K562 (cell line): Measurements from ENCODE around the gene RASD1. TPM values are rescaled to one million over a fixed set of nuclear protein-coding genes. Genes with fewer than 3 reads are reported as not detected.
A peak's percentile ranks its signal among the peaks of the same experiment; 100 is the strongest.

ENCODE experiments used
- ATAC-seq: fragments of 200-7000 bp; cut with Tn5 transposase; 3 replicates; pipeline ENCODE4 v1.9.1; 2020; ENCODE audit warnings: moderate library complexity
- BruUV-seq: library from RNA; stranded (reverse); fragments of 400-500 nt; replicated peaks from 2 replicates; lab custom pipeline; 2021; lab: Mats Ljungman, UMichigan
- CTCF ChIA-PET: fragments of 300-600 bp; formaldehyde crosslinking; extraction: SDS; loops from one replicate; lab custom pipeline; 2021; ENCODE audit warnings: low intra/inter-chr PET ratio; lab: Yijun Ruan, JAX
- POLR2A ChIA-PET: fragments of 300-600, 350-650 bp; sonication (Branson Sonifier 250); formaldehyde crosslinking; extraction: SDS; loops from one replicate; lab custom pipeline; 2021; ENCODE audit warnings: antibody characterized with exemption, inconsistent platforms; lab: Yijun Ruan, JAX
- DNase-seq, 4 experiments: peaks; one replicate each; pipeline versions ENCODE4 v3.0.0 to v3.0.0-alpha.2; 2011 to 2018; ENCODE audit warnings: low spot score in 3 of 4, mixed read lengths in 3 of 4; ENCODE audit errors: extremely low read depth in 1 of 4
- FAIRE-seq: peaks from 2 replicates; lab custom pipeline; 2011; peaks lifted over from hg19 to GRCh38; lab: Jason Lieb, UNC
- H2AFZ ChIP-seq: 2 replicates; pipeline ENCODE4 v1.6.0; 2011; ENCODE audit warnings: low read depth, low read length, control low read depth, inconsistent platforms
- H3K27ac ChIP-seq: fragments of 200-600 bp; 3 replicates; pipeline ENCODE4 v1.8.0; 2011; ENCODE audit warnings: low read depth, mild to moderate bottlenecking, control low read depth, inconsistent platforms, low read length, moderate library complexity, mixed read lengths; ENCODE audit errors: extremely low read depth
- H3K27me3 ChIP-seq, 2 experiments: fragments of 300-600 bp in 1 of 2; 2 replicates in 1 of 2; 3 replicates in 1 of 2; pipeline versions ENCODE4 v1.6.0 to v1.8.0; 2011; ENCODE audit warnings: inconsistent platforms in 2 of 2, low read length in 2 of 2, mild to moderate bottlenecking in 1 of 2, mixed read lengths in 1 of 2, moderate library complexity in 1 of 2; ENCODE audit not compliant: control insufficient read depth in 2 of 2, insufficient read depth in 2 of 2
- H3K36me3 ChIP-seq: fragments of 300-600 bp; 3 replicates; pipeline ENCODE4 v1.8.0; 2011; ENCODE audit warnings: mild to moderate bottlenecking, low read length, inconsistent platforms; ENCODE audit not compliant: control insufficient read depth, insufficient read depth
- H3K4me1 ChIP-seq, 2 experiments: fragments of 200-600 bp in 1 of 2; replicated peaks in 1 of 2; 2 replicates in 1 of 2; 3 replicates in 1 of 2; pipeline versions ENCODE4 v1.5.1 to v1.8.0; 2011; ENCODE audit warnings: inconsistent platforms in 2 of 2, low read length in 2 of 2, mild to moderate bottlenecking in 1 of 2, mixed read lengths in 1 of 2, moderate library complexity in 1 of 2; ENCODE audit not compliant: control insufficient read depth in 2 of 2, insufficient read depth in 2 of 2
- H3K4me2 ChIP-seq: 2 replicates; pipeline ENCODE4 v1.6.1; 2011; ENCODE audit warnings: low read length, control low read depth, inconsistent platforms, mixed read lengths; ENCODE audit not compliant: insufficient read depth
- H3K4me3 ChIP-seq: fragments of 200-600 bp; sonication (generic), shearing (Covaris generic); 2 replicates; pipeline ENCODE4 v1.5.1; 2016; ENCODE audit warnings: control low read depth, inconsistent platforms
- H3K79me2 ChIP-seq: fragments of 200-600 bp; 3 replicates; pipeline ENCODE4 v1.8.0; 2011; ENCODE audit warnings: low read length, inconsistent platforms; ENCODE audit not compliant: control insufficient read depth, insufficient read depth
- H3K9ac ChIP-seq, 2 experiments: 2 replicates each; pipeline versions ENCODE4 v1.6.0 to v1.6.1; 2011; ENCODE audit warnings: low read depth in 2 of 2, low read length in 2 of 2, control low read depth in 1 of 2, inconsistent platforms in 1 of 2, mild to moderate bottlenecking in 1 of 2, mixed read lengths in 1 of 2; ENCODE audit not compliant: insufficient read depth in 1 of 2
- H3K9me1 ChIP-seq: one replicate; pipeline ENCODE4 v1.6.0; 2011; ENCODE audit warnings: inconsistent platforms, mild to moderate bottlenecking, low read length, moderate library complexity; ENCODE audit not compliant: control insufficient read depth, insufficient read depth
- H3K9me3 ChIP-seq: replicated peaks from 2 replicates; pipeline ENCODE4 v1.5.1; 2011; ENCODE audit warnings: low read depth, low read length, inconsistent platforms; ENCODE audit not compliant: control insufficient read depth, insufficient read depth
- H4K20me1 ChIP-seq: replicated peaks from 2 replicates; pipeline ENCODE4 v1.6.1; 2011; ENCODE audit warnings: low read length, inconsistent platforms, mixed read lengths; ENCODE audit not compliant: control insufficient read depth, insufficient read depth
- DNMT1 ChIP-seq: fragments of 450-650 bp; IDR thresholded peaks from 2 replicates; pipeline ENCODE4 v1.6.1; 2016; ENCODE audit warnings: antibody characterized with exemption, mild to moderate bottlenecking
- GATAD2B ChIP-seq: fragments of 450-650 bp; IDR thresholded peaks from 2 replicates; pipeline ENCODE4 v1.6.1; 2017; ENCODE audit warnings: mild to moderate bottlenecking, borderline replicate concordance
- HDAC1 ChIP-seq, 2 experiments: fragments of 450-650 bp; IDR thresholded peaks; 2 replicates each; pipeline ENCODE4 v1.6.1; 2016 to 2017; ENCODE audit warnings: inconsistent platforms in 1 of 2, mild to moderate bottlenecking in 1 of 2, moderate library complexity in 1 of 2
- LARP7 ChIP-seq: fragments of 450-650 bp; IDR thresholded peaks from 2 replicates; pipeline ENCODE4 v1.6.1; 2016
- POLR3A ChIP-seq: IDR thresholded peaks from 2 replicates; pipeline ENCODE4 v1.6.1; 2011; ENCODE audit warnings: borderline replicate concordance, mild to moderate bottlenecking, moderate library complexity; ENCODE audit not compliant: insufficient read length, insufficient read depth; ENCODE audit errors: extremely low read depth
- PURB ChIP-seq: sonication (generic); formaldehyde crosslinking; IDR thresholded peaks from 2 replicates; pipeline ENCODE4 v1.9.0; 2021; ENCODE audit warnings: low read depth, mild to moderate bottlenecking, missing genetic modification reagents
- ZNF165 ChIP-seq: fragments of 250-450 bp; sonication (Bioruptor Pico); IDR thresholded peaks from 2 replicates; pipeline ENCODE4 v1.4.0; 2020; ENCODE audit warnings: borderline replicate concordance
- ZNF3 ChIP-seq: fragments of 250-450 bp; sonication (Bioruptor Pico); IDR thresholded peaks from 2 replicates; pipeline ENCODE4 v1.5.0; 2021; ENCODE audit warnings: mild to moderate bottlenecking, moderate library complexity
- WGBS: fragments of 100-300 bp; shearing (Covaris generic); methylation state at CpG from one replicate; pipeline ENCODE4 v1.1.6; 2016; ENCODE audit warnings: low coverage, mixed read lengths; ENCODE audit not compliant: insufficient coverage; ENCODE audit errors: missing lambda C conversion rate; 5-methylcytosine and 5-hydroxymethylcytosine counted together
- in situ Hi-C: fragments of 300-500 bp; cut with MboI; formaldehyde crosslinking; loops from 4 replicates; pipeline ENCODE4 v1.15.0; 2018; ENCODE audit warnings: inconsistent platforms, mixed read lengths
- intact Hi-C: fragments of 100-400 bp; cut with micrococcal nuclease; formaldehyde crosslinking; loops from 2 replicates; pipeline ENCODE4 v1.14.2; 2022
- polyA plus RNA-seq, 8 experiments: library from polyadenylated mRNA; depleted of rRNA in 4 of 8; stranded (reverse) in 5 of 8; unstranded in 3 of 8; fragments of >200 nt; fragmentation: Nextera tagmentation in 2 of 8; fragmentation: Illumina TruSeq in 1 of 8; extraction: Ambion mirVana in 2 of 8; extraction: Trizol in 1 of 8; gene quantifications; 2 replicates each; pipeline versions ENCODE4 v1.2.1 to v1.2.3, GENCODE V29; 2011 to 2014; ENCODE audit warnings: inconsistent platforms in 1 of 8, missing spikeins in 1 of 8
- total RNA-seq, 7 experiments: library from RNA; depleted of rRNA in 6 of 7; stranded (reverse); fragments of >200 nt in 6 of 7; fragmentation: Illumina TruSeq in 2 of 7; extraction: Trizol in 2 of 7; gene quantifications; 2 replicates each; pipeline versions ENCODE4 v1.2.1 to v1.2.3, GENCODE V29; 2011 to 2021; ENCODE audit warnings: low replicate concordance in 1 of 7
- TF ChIP-seq, protein P1 (sequence below): fragments of 450-650 bp; formaldehyde crosslinking; conservative IDR thresholded peaks from 2 replicates; pipeline ENCODE4 v1.4.0; 2022; ENCODE audit warnings: mild to moderate bottlenecking, missing genetic modification characterization

The RASD1 gene
- total and polyA plus RNA-seq, 9 of the 15 experiments (the other 6 are each of a cell fraction or from before 2014, with no cell fraction given), result 0.11 TPM; not detected in 8

GRCh38 chr17:17542906-17543635, 46.9 kb upstream of the RASD1 start:
- H3K79me2 ChIP-seq, result no peaks in the 10 kb centered on the region
- ATAC-seq (no peak), FAIRE-seq (no peak), DNase-seq (no peak)
- 0 out of 4 replicates have a peak overlapping the region, but pooled peaks of 1 of the 2 experiments have one; percentile 26 for H3K9ac ChIP-seq
- H3K4me3 ChIP-seq, result no peak overlapping the region
- no peaks in the 10 kb centered on the region for H3K27me3 ChIP-seq
- peaks cover 5 to 18% of the 10 kb centered on the region in 2 experiments; a peak in 4 of 5 replicates for H3K4me1 ChIP-seq
- no peaks in the 10 kb centered on the region for H3K36me3 ChIP-seq
- H3K9me3 ChIP-seq, result no peaks in the 10 kb centered on the region
- POLR2A ChIA-PET, result no interaction called here
- H4K20me1 ChIP-seq, result no peaks in the 10 kb centered on the region
- in situ Hi-C loops (no loop called here), intact Hi-C loops (no loop called here)
- H2AFZ ChIP-seq, result no peak overlapping the region
- CTCF ChIA-PET, result no interaction called here
- H3K4me2 ChIP-seq, result no peak overlapping the region
- no TSS peak for BruUV-seq
- no peaks in the 10 kb centered on the region for H3K9me1 ChIP-seq
- TF ChIP-seq PURB (CRISPR knock-in tag) (no peak), LARP7 (no peak), DNMT1 (no peak), GATAD2B (no peak), HDAC1 (IDR thresholded peaks at IDR 0.05) (no peak), ZNF165 (CRISPR knock-in tag) (no peak), ZNF3 (CRISPR knock-in tag) (no peak), POLR3A (no peak)
- TF ChIP-seq, protein P1, sequence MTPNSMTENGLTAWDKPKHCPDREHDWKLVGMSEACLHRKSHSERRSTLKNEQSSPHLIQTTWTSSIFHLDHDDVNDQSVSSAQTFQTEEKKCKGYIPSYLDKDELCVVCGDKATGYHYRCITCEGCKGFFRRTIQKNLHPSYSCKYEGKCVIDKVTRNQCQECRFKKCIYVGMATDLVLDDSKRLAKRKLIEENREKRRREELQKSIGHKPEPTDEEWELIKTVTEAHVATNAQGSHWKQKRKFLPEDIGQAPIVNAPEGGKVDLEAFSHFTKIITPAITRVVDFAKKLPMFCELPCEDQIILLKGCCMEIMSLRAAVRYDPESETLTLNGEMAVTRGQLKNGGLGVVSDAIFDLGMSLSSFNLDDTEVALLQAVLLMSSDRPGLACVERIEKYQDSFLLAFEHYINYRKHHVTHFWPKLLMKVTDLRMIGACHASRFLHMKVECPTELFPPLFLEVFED (CRISPR knock-in tag), result no peak
- WGBS, result 76% methylated on average over 21 of the region's 22 CpGs
- H3K27ac ChIP-seq, result no peak overlapping the region
